A549 treated with AZD2906 at 1 μM for 4 hours (cell line): ENCODE data around the gene RNASE13. TPM values are rescaled to one million over a fixed set of nuclear protein-coding genes. Genes with fewer than 3 reads are reported as not detected.

Source experiments
- total RNA-seq: library from RNA; stranded (reverse); fragments of 200-300 nt; extraction: Qiagen RNA extraction; gene quantifications from 5 replicates; pipeline ENCODE4 v1.2.3, GENCODE V29; 2022

RNASE13 gene, protein sequence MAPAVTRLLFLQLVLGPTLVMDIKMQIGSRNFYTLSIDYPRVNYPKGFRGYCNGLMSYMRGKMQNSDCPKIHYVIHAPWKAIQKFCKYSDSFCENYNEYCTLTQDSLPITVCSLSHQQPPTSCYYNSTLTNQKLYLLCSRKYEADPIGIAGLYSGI
- total RNA-seq: not detected in 5 replicates

GRCh38 chr14:21034707-21035106 lies at the start of gene RNASE13:
Gene RNASE13 (minus strand): TSS chr14:21034807. CDS start chr14:21034288, 519 bp downstream.

DNA sequence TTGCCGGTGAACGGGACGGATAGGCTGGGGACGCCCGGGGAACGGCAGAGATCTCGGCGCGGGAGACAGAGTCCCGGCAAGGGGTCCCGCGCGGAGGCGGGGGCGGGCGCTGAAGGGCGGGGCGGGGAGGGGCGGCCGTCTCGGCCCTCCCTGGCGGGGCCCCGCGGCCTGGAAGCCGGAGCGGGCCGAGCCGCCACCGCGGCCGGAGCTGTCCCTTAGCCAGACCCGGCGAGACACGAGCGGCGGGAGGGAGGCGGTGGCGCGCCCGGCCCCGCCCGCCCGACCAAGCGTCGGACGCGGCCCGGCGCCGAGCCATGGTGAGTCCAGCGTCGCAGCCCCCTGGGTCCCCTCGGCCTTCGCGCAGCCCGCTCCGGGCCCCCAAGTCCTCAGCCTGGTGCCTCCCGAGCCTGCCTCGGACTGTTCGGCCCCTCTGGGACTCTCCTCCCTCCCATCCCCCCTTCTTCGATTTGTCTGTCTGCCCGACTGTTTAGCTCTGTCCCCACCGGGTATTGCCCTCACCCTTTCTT lies 35.5 kb upstream of the RNASE13 start, which contains the start of gene ARHGEF40:
ARHGEF40 (plus strand) TSS at position 222 of the 527 bp plus-strand sequence; CDS start at position 315, 93 bp downstream.

GRCh38 chr14:21057803-21058675 lies 23.4 kb upstream of the RNASE13 start, which contains the start of gene RNASE8:
Gene RNASE8 (plus strand): TSS chr14:21057822. CDS start chr14:21057893, 71 bp downstream.

DNA sequence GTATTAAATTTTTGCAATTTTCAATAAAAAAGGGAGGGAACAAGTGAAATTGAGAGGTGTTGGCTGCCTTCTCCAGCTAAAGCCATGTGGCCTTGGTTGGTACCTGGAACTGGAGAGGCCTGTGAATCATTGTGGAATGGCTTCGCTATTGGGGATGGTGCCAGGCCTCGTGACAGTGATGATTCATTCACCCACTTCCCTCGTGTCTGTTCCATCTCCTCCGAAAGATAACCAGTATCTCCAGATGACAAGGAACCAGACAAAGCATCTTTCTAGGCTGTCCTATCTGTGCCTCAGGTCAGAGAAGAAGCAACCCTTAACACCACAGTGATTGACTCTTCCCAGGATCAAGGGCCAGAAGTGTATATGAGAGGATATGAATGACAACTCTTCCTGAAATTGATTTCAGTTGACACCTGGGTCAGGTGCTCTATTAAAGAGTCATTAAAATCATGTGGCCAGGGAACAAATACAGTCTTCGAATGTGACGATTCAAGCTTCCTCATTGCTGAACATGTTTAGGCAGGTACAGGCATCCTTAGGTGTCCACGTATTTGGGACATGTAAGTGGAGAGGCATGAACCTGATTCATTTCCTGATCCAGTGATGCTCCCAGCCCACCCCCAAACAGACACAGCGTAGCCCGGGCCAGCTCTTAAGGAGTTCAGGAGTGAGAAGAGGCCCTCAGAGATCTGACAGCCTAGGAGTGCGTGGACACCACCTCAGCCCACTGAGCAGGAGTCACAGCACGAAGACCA lies 7.2 kb upstream of the RNASE13 start, which contains the start of gene RNASE7:
RNASE7 (plus strand) TSS at position 687 of the 758 bp plus-strand sequence. CDS start 631 bp downstream, outside the sequence.

GRCh38 chr14:21029917-21030316 lies 4.7 kb downstream of the RNASE13 start, which contains the start of gene TPPP2:
Gene TPPP2 (plus strand): TSS chr14:21030217. CDS start chr14:21030582, 365 bp downstream.

DNA sequence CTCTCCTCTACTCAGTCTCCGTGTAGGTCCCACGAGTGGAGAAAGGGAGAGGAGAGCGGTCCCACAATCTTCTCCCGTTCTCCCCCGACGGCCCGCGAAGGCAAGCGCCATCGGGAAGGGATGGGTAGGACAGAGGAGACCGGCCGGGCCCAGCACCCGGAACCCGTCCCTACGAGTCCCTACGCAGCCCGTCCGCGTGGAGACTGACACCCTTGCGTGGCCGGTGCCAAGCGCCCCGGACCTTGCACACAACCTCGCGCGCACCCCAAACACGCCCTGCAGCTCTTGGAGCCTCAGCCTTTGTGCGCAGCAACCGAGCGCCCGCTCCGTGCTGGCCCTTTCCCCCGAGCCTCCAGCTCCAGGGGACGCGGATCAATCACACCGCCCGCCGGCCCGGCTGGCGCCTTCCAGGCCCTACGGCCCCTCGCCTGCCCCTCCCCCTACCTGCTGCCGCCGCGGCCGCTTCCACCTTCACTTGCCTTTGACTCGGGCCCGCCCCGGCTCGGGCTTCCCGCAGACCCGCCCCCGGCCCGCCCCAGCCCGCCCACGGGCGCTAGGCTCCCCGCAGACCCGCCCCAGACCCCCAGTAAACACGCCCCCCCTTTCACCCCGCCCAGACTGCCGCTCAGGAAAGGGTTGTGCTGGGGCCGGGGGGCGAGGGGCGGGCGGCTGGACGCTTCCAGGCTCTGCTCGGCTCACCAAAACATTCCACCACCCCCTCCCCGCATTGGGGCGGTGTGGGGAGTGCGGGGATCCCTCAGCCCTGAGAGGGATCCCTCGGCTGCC lies 9.8 kb downstream of the RNASE13 start, which contains the start of gene NDRG2:
NDRG2 (minus strand) TSS at position 477 of the 786 bp plus-strand sequence. CDS start 1,746 bp downstream, outside the sequence.

GRCh38 chr14:20998674-20999366 lies 35.8 kb downstream of the RNASE13 start, which contains the start of gene SLC39A2:
Gene SLC39A2 (plus strand): TSS chr14:20999293. CDS start chr14:20999447, 154 bp downstream.

GRCh38 chr14:20989787-20990600 lies 44.6 kb downstream of the RNASE13 start, which contains the start of gene METTL17:
Gene METTL17 (plus strand): TSS chr14:20989980. CDS start chr14:20990003, 23 bp downstream.

Other genes starting within 250 kb of the RNASE13 start
- gene RNASE1, start 232.0 kb downstream of the RNASE13 start, total RNA-seq: 0.10 to 0.36 TPM (median 0.18 TPM) in 4 of 5 replicates, not detected in the other
- gene RNASE3, start 143.4 kb downstream of the RNASE13 start, total RNA-seq: not detected in 5 replicates
- gene RNASE2, start 79.3 kb downstream of the RNASE13 start, total RNA-seq: not detected in 5 replicates
- 67.6 to 74.8 TPM (median 70.6 TPM) in 5 replicates for gene METTL17, start 44.8 kb downstream of the RNASE13 start, total RNA-seq
- 0.05 TPM in 1 of 5 replicates, not detected in the others for gene SLC39A2, start 35.5 kb downstream of the RNASE13 start, total RNA-seq
- 2.5 to 3.8 TPM (median 2.6 TPM) in 5 replicates for gene NDRG2, start 9.7 kb downstream of the RNASE13 start, total RNA-seq
- not detected in 5 replicates for gene TPPP2, start 4.6 kb downstream of the RNASE13 start, total RNA-seq
- not detected in 5 replicates for gene RNASE7, start 7.6 kb upstream of the RNASE13 start, total RNA-seq
- not detected in 5 replicates for gene RNASE8, start 23.0 kb upstream of the RNASE13 start, total RNA-seq
- gene ARHGEF40, start 35.5 kb upstream of the RNASE13 start, total RNA-seq: 7.0 to 10.6 TPM (median 8.9 TPM) in 5 replicates
- 18.0 to 29.6 TPM (median 28.1 TPM) in 5 replicates for gene ZNF219, start 63.8 kb upstream of the RNASE13 start, total RNA-seq
- gene TMEM253, start 66.3 kb upstream of the RNASE13 start, total RNA-seq: 0.44 to 1.1 TPM (median 0.65 TPM) in 5 replicates
- gene OR5AU1, start 121.3 kb upstream of the RNASE13 start, total RNA-seq: not detected in 5 replicates
- gene HNRNPC, start 234.6 kb upstream of the RNASE13 start, total RNA-seq: 730 to 1,057 TPM (median 765 TPM) in 5 replicates
- gene RPGRIP1, start 245.3 kb upstream of the RNASE13 start, total RNA-seq: 0.10 to 0.31 TPM (median 0.18 TPM) in 5 replicates